AG04449 (cell line): ENCODE results near the gene PRKN.
"Not testable (repeated sequence)": the region's sequence is repeated elsewhere in the genome, so short reads cannot be mapped to it uniquely, and the experiment has no call there.

Experiments
- CTCF ChIA-PET: fragments of 350-600 bp; formaldehyde crosslinking; extraction: SDS; loops from one replicate; lab custom pipeline; 2021; ENCODE audit warnings: antibody characterized with exemption; lab: Yijun Ruan, JAX
- POLR2A ChIA-PET: fragments of 400-600, 350-600 bp; formaldehyde crosslinking; extraction: SDS; loops from one replicate; lab custom pipeline; 2020; ENCODE audit warnings: antibody characterized with exemption, inconsistent platforms; lab: Yijun Ruan, JAX
- DNase-seq: peaks from one replicate; pipeline ENCODE4 v3.0.0-alpha.2; 2010; ENCODE audit warnings: low read depth, low spot score
- H3K4me3 ChIP-seq: 2 replicates; pipeline ENCODE4 v1.5.1; 2011; ENCODE audit warnings: low read depth, mild to moderate bottlenecking, control low read depth, low read length
- TF ChIP-seq, protein P1 (sequence below): IDR thresholded peaks from one replicate; pipeline ENCODE4 v1.5.1; 2011; ENCODE audit warnings: mild to moderate bottlenecking, moderate library complexity, low read length, control low read depth, inconsistent platforms; ENCODE audit not compliant: insufficient read depth; ENCODE audit errors: missing control alignments

The PRKN gene

GRCh38 chr6:161341638-161342037, 1385.9 kb downstream of the PRKN start:
- TF ChIP-seq, protein P1, sequence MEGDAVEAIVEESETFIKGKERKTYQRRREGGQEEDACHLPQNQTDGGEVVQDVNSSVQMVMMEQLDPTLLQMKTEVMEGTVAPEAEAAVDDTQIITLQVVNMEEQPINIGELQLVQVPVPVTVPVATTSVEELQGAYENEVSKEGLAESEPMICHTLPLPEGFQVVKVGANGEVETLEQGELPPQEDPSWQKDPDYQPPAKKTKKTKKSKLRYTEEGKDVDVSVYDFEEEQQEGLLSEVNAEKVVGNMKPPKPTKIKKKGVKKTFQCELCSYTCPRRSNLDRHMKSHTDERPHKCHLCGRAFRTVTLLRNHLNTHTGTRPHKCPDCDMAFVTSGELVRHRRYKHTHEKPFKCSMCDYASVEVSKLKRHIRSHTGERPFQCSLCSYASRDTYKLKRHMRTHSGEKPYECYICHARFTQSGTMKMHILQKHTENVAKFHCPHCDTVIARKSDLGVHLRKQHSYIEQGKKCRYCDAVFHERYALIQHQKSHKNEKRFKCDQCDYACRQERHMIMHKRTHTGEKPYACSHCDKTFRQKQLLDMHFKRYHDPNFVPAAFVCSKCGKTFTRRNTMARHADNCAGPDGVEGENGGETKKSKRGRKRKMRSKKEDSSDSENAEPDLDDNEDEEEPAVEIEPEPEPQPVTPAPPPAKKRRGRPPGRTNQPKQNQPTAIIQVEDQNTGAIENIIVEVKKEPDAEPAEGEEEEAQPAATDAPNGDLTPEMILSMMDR, result no peak
- ChIA-PET POLR2A (no interaction called here), CTCF (no interaction called here)
- no peak overlapping the region for H3K4me3 ChIP-seq
- DNase-seq, result no peak

GRCh38 chr6:161338015-161338414, 1389.6 kb downstream of the PRKN start:
- POLR2A ChIA-PET, result no interaction called here
- CTCF ChIA-PET, result interaction anchor here (0.8 kb wide), 1 partner anchor 33 kb away, joined by 3 read pairs; no protein-coding TSS in a partner anchor
- no peak for DNase-seq
- no peak overlapping the region for H3K4me3 ChIP-seq
- TF ChIP-seq, protein P1, result no peak

- CTCF ChIA-PET, result interaction anchor here (1.3 kb wide), 2 partner anchors 37 to 183 kb away, joined by 3 to 4 read pairs; no protein-coding TSS in a partner anchor
- H3K4me3 ChIP-seq, result no peak overlapping the region
- TF ChIP-seq, protein P1, result no peak
- POLR2A ChIA-PET, result no interaction called here
- DNase-seq, result no peak
These were observed 1391.1 kb downstream of the PRKN start for GRCh38 chr6:161336479-161336878.

DNA sequence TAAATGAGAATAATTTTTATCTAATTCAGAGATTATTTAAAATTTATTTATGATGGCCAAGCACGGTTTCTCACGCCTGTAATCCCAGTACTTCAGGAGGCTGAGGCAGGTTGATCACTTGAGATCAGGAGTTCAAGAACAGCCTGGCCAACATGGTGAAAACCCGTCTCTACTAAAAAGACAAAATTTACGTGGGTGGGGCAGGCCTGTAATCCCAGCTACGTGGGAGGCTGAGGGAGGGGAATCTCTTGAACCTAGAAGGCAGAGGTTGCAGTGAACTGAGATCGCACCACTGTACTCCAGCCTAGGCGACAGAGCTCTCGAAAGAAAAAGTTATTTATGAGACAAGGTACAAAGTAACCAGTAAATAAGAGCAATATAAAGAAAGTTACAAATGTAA, 1394.2 kb downstream of the PRKN start:
- TF ChIP-seq, protein P1, result no peak
- H3K4me3 ChIP-seq, result no peak overlapping the region
- ChIA-PET CTCF (no interaction called here), POLR2A (no interaction called here)
- DNase-seq, result no peak

DNA sequence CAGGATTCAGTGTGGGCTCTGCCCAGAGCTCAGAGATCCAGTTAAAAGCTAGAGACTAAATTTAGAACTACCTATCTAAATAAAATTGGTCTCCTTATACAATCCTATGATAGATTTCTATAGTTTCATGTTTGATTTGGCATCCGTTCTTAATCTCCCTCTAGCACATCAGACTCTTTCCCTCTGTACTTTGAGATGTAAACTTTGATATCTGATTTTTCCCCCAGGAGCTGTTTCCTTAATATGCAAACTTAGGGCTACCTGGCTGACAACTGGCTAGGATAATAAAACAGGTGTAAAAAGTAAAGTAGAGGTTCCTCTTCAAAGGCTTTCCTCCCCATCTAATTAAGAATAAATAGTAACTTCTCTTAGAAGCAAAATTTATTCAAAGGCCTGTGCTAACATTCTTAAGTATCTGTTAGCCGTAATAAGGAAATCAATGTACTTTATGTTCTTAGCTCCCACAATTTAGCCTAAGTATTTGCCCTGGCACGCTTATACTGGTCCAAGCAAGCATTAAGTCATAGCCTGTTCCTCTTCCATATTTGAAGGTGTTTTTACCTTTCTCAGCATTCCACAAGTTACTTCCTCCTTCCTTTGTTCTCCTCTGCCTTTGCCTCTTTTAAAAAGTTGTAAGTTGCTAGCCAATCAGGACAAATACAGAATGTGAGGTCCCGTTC, 1396.0 kb downstream of the PRKN start:
- POLR2A ChIA-PET, H3K4me3 ChIP-seq, CTCF ChIA-PET, DNase-seq: not testable (repeated sequence)

GRCh38 chr6:161327360-161327953, 1400.1 kb downstream of the PRKN start:
- ChIA-PET CTCF (interaction anchor here (0.9 kb wide), 1 partner anchor 40 kb away, joined by 3 read pairs; no protein-coding TSS in a partner anchor), POLR2A (no interaction called here)
- no peak for DNase-seq
- H3K4me3 ChIP-seq, result no peak overlapping the region
- TF ChIP-seq, protein P1, result no peak
